Measurements from ENCODE around the gene GPRC5A.

DNA sequence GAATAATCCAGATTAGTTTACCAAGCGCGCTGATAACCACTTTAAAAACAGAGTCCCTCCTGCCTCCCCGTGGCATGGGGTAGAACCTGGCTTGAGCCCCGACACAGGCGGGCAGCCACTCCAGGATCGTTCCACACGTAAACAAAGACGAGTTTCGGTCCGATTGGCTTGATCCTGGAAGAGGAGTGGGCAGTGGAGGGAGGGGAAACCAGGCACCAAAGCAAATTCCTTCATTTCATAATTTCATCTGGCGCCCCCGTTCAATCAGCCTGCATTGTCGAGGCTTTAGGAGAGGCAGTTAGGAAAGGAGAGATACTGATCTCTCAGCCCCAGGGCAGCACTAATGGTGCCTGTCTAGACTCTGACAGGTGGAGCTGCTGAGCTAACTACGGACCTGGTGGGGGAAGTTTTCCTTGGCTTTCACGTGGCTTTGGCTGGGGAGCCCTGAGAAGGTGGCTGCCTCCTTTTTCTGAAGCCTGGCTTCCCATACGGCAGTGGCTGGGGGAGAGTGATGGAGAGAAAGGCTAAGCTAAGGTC, 751 bp upstream of the GPRC5A start:
- no peak for TF ChIP-seq FOS (IDR thresholded peaks at IDR 0.05; ENCODE audit: low read depth, low read length)
- TF ChIP-seq, protein P1, sequence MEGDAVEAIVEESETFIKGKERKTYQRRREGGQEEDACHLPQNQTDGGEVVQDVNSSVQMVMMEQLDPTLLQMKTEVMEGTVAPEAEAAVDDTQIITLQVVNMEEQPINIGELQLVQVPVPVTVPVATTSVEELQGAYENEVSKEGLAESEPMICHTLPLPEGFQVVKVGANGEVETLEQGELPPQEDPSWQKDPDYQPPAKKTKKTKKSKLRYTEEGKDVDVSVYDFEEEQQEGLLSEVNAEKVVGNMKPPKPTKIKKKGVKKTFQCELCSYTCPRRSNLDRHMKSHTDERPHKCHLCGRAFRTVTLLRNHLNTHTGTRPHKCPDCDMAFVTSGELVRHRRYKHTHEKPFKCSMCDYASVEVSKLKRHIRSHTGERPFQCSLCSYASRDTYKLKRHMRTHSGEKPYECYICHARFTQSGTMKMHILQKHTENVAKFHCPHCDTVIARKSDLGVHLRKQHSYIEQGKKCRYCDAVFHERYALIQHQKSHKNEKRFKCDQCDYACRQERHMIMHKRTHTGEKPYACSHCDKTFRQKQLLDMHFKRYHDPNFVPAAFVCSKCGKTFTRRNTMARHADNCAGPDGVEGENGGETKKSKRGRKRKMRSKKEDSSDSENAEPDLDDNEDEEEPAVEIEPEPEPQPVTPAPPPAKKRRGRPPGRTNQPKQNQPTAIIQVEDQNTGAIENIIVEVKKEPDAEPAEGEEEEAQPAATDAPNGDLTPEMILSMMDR (conservative IDR thresholded peaks at IDR 0.05; ENCODE audit: low read depth, low read length), result 0 out of 2 replicates have a peak, but pooled peaks have one; percentile 26
- peak; percentile 21 for TF ChIP-seq SMC3 (IDR thresholded peaks at IDR 0.05; ENCODE audit: low read depth, low read length)
- no peak for TF ChIP-seq MAFK (IDR thresholded peaks at IDR 0.05; ENCODE audit: low read depth, low read length)
- TF ChIP-seq POLR2A (IDR thresholded peaks at IDR 0.05; ENCODE audit: low read depth, low read length), result peak; percentile 37; the same call in 1 of the 2 replicates
- 0 out of 2 replicates have a peak, but pooled peaks have one; percentile 12 for TF ChIP-seq MAZ (IDR thresholded peaks at IDR 0.05; ENCODE audit: borderline replicate concordance, low read depth, low read length)
- TF ChIP-seq, protein P2, sequence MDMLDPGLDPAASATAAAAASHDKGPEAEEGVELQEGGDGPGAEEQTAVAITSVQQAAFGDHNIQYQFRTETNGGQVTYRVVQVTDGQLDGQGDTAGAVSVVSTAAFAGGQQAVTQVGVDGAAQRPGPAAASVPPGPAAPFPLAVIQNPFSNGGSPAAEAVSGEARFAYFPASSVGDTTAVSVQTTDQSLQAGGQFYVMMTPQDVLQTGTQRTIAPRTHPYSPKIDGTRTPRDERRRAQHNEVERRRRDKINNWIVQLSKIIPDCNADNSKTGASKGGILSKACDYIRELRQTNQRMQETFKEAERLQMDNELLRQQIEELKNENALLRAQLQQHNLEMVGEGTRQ (IDR thresholded peaks at IDR 0.05; ENCODE audit: low read depth, low read length), result no peak
- TF ChIP-seq CHD1 (IDR thresholded peaks at IDR 0.05; ENCODE audit: low read depth, low read length), result no peak
- no peak; the same call in 1 of the 2 replicates for TF ChIP-seq MXI1 (IDR thresholded peaks at IDR 0.05; ENCODE audit: borderline replicate concordance, low read depth, low read length)
- TF ChIP-seq CEBPB (IDR thresholded peaks at IDR 0.05; ENCODE audit: low read depth, low read length), result no peak
- TF ChIP-seq RAD21 (IDR thresholded peaks at IDR 0.05; ENCODE audit: low read length), result peak; percentile 39
